GM18502 (cell line): Measurements from ENCODE around the gene SLC2A3.
"Not testable (repeated sequence)": the region's sequence is repeated elsewhere in the genome, so short reads cannot be mapped to it uniquely, and the experiment has no call there.

Experiments used
- ATAC-seq: cut with Tn5 transposase; IDR thresholded peaks from one replicate; pipeline ENCODE4 v1.9.1; 2021; ENCODE audit warnings: mild to moderate bottlenecking; ENCODE audit not compliant: unreplicated experiment, poor library complexity

Gene SLC2A3

GRCh38 chr12:7935590-7936581 is at the start of gene SLC2A3:
SLC2A3 (minus strand) TSS chr12:7936187; CDS start chr12:7936034, 153 bp downstream.
- ATAC-seq: peak; percentile 49

GRCh38 chr12:7984900-7985299 is 48.9 kb upstream of the SLC2A3 start:
- no peak for ATAC-seq

DNA sequence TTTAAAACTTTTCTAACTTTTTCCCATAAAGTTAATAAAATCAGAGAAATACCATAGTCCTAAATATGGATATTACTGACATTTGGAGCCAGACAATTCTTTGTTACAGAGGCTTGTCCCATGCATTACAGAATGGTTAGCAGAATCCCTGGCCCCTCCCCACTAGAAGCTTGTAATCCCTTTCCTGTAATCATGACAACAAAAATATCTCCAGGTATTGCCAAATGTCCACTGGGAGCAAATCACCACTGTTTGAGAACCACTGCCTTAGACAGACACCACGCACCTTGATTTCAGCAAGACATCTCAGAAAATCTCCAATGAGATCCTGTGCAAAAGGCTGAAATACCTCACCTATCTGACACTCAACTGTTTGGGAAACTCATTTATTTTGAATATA is 47.5 kb upstream of the SLC2A3 start:
- not testable (repeated sequence) for ATAC-seq

- not testable (repeated sequence) for ATAC-seq
Measured at GRCh38 chr12:7983019-7983418, 47.0 kb upstream of the SLC2A3 start.

- not testable (repeated sequence) for ATAC-seq
Measured at GRCh38 chr12:7982332-7982735, 46.3 kb upstream of the SLC2A3 start.

- ATAC-seq: no peak
Measured at GRCh38 chr12:7981446-7981845, 45.5 kb upstream of the SLC2A3 start.

DNA sequence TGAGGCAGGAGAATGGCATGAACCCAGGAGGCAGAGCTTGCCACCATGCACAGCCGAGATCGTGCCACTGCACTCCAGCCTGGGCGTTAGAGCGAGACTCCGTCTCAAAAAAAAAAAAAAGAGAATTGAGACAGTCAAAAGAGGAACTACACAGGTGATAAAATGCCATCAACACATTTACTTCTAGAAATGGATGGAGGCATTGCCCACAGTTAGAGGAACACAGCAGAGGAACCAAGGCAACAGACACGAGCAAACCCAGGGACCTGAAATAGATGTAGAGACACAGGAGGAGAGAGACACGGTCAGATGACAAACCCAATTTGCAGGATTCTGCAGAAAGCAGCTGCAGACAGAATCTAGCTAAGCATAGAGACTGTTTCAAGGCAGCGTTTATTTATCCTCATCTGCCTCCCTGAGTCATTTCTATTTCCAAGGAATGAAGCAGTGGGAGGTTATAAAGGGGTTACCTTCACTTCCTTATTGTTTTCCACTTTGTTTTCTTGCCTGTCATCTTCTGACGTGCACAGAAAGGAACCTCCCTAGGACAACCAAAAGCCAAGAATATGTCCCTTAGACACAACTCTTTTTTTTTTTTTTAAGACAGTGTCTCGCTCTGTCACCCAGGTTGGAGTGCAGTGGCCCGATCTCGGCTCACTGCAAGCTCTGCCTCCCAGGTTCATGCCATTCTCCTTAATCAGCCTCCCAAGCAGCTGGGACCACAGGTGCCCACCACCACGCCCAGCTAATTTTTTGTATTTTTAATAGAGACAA is 41.6 kb upstream of the SLC2A3 start:
- peak; percentile 75 for ATAC-seq

- ATAC-seq: no peak
Measured at GRCh38 chr12:7973457-7973825, 37.5 kb upstream of the SLC2A3 start.

DNA sequence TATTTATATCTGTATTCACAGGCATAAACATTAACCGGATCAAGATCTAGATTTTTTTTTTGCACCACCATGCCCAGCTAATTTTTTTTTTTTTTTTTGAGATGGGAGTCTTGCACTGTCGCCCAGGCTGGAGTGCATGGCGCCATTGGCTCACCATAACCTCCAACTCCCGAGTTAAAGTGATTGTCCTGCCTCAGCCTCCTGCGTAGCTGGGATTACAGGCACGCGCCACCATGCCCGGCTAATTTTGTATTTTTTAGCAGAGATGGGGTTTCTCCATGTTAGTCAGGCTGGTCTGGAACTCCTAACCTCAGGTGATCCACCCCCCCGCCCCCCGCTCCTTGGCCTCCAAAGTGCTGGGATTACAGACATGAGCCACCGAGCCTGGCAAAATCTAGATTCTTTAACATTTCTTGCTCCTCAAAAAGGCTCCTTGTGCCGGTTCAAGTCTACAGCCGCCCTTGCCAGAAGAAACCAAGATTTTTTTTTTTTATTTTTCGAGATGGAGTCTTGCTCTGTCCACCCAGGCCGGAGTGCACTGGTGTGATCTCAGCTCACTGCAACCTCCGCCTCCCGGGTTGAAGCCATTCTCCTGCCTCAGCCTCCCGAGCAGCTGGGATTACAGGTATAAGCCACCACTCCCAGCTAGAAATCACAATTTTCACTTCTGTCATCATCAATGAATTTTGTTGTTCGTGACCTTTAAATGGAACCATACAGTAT is 36.9 kb upstream of the SLC2A3 start:
- no peak for ATAC-seq

DNA sequence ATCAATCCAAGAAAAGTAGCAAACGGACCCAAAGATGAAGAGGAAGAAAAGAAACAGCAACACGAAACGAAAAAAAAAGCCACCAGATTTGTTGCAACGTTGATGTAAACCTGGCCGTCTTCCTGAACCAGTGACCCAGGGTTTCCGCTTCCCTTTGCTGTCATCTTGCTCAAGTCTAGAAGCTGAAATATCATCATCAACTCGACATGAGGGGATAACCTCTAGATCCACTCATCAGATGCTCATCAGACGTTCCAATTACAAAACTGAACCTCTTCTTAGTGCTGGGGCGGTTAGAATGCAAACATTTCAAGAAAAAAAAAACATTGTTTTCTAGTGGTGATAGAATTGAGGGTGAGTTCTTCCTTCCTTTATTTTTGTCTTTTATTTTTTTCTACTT is 36.3 kb upstream of the SLC2A3 start:
- not testable (repeated sequence) for ATAC-seq

DNA sequence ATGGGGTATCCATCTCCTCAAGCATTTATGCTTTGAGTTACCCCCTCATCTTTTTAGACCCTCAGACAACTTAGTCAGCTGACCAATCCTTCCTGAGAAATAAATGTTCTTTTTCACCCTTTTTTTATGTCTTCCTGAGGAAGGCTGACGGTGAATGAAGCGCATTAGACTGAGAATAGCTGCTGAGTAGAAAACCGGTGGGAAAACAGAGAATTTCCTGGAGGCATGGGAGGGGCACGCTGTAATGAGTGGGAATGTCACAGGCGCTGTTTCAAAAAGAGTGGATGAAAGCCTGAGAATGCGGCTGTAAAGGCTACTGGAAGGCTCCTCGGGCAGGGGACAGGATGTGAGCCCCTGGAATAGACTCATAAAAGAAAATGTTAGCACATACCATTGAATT is 35.8 kb upstream of the SLC2A3 start:
- not testable (repeated sequence) for ATAC-seq

GRCh38 chr12:7970475-7971252 is 34.7 kb upstream of the SLC2A3 start:
- peak; percentile 91 for ATAC-seq

GRCh38 chr12:7966563-7966962 is 30.6 kb upstream of the SLC2A3 start:
- no peak for ATAC-seq

- not testable (repeated sequence) for ATAC-seq
Measured at GRCh38 chr12:7964669-7965068, 28.7 kb upstream of the SLC2A3 start.

DNA sequence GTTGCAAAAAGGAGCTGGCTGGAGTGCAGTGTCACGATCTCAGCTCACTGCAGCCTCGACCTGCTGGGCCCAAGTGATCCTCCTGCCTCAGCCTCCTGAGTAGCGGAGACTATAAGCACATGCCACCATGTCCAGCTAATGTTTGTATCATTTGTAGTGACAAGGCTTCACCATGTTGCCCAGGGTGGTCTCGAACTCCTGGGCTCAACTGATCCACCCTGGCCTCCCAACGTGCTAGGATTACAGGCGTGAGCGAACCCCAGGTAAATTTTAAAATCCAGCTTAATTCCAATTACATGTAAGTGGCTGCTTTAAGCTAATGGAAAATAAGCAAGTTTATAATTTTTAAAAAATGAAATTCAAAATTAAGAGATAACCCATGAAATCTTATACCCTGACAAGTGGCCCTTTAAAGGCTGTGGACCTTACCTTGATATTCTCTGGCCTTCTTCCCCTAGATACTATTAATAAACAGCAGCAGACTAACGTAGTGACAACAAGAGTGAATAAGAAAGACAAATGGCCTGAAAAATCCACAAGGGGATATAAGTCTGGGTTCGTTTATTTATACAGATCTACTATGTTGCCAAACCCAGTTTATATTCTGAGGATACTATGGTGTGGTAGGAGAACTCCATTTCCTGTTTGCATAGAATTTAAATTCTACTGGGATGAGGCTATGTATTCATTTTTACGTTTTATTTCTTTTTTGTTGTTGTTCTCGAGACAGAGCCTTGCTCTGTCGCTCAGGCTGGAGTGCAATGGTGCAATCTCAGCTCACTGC is 25.6 kb upstream of the SLC2A3 start:
- ATAC-seq: no peak

DNA sequence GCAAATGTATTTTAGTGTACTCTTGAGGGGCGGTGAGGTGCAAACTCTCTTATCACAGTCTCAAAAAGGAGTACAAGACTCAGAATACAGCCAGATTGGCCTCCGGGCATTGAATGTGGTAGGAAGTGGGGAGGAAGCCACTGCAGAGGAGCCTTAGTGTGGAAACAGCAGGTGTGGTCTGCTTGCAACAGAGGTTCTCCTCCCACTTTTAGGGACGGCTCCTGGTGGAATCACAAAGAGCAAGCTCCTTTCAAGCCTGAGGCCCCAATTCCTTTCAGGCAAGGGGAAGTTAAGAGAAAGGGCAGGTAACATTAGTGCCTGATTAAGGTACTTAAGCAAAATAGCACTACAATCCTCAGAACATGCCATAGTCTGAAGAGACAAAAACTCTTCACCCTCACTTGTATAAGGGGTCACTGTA is 23.7 kb upstream of the SLC2A3 start:
- ATAC-seq: peak; percentile 40

- no peak for ATAC-seq
Measured at GRCh38 chr12:7959278-7959677, 23.3 kb upstream of the SLC2A3 start.

DNA sequence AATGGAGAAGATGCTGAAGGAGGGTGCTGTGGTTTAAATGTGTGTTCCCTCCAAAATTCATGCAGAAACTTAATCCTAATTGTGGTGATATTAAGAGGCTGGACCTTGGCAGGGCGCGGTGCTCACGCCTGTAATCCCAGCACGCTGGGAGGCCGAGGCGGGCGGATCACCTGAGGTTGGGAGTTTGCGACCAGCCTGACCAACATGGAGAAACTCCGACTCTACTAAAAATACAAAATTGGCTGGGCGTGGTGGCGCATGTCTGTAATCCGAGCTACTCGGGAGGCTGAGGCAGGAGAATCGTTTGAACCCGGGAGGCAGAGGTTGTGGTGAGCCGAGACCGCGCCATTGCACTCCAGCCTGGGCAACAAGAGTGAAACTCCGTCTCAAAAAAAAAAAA is 18.9 kb upstream of the SLC2A3 start:
- ATAC-seq: not testable (repeated sequence)

- not testable (repeated sequence) for ATAC-seq
Measured at GRCh38 chr12:7954418-7954817, 18.4 kb upstream of the SLC2A3 start.
